Kidney (tissue), 14 donors: ENCODE results near the gene VSTM2L. TPM values are rescaled to one million over a fixed set of nuclear protein-coding genes. Genes with fewer than 3 reads are reported as not detected.

Experiments used
- DNase-seq, 5 donors: peaks; one replicate each; pipeline ENCODE4 v3.0.0-alpha.2; 2013 to 2020
- FAIRE-seq: peaks from 2 replicates; lab custom pipeline; 2012; peaks lifted over from hg19 to GRCh38; lab: Jason Lieb, UNC
- H3K27ac ChIP-seq, 2 donors: one replicate each; pipeline ENCODE4 v1.7.0; 2013; ENCODE audit warnings: low read depth in 2 of 2, low read length in 2 of 2, inconsistent platforms in 1 of 2
- H3K27me3 ChIP-seq: one replicate; pipeline ENCODE4 v1.7.1; 2013; ENCODE audit warnings: low read length, inconsistent platforms; ENCODE audit not compliant: control insufficient read depth, insufficient read depth
- H3K36me3 ChIP-seq, 3 donors: one replicate each; pipeline versions ENCODE4 v1.7.0 to v1.7.1; 2013; ENCODE audit warnings: low read length in 3 of 3, control low read depth in 1 of 3, inconsistent platforms in 1 of 3; ENCODE audit not compliant: insufficient read depth in 3 of 3, control insufficient read depth in 2 of 3
- H3K4me1 ChIP-seq, 3 donors: one replicate each; pipeline versions ENCODE4 v1.7.0 to v1.7.1; 2013; ENCODE audit warnings: low read length in 3 of 3, inconsistent platforms in 1 of 3, low read depth in 1 of 3; ENCODE audit not compliant: control insufficient read depth in 2 of 3, insufficient read depth in 2 of 3
- H3K4me3 ChIP-seq, 3 donors: one replicate each; pipeline versions ENCODE4 v1.7.0 to v1.8.1; 2013; ENCODE audit warnings: low read length in 3 of 3, control low read depth in 1 of 3, inconsistent platforms in 1 of 3
- H3K9ac ChIP-seq, 3 donors: one replicate each; pipeline versions ENCODE4 v1.7.0 to v1.7.1; 2013; ENCODE audit warnings: low read length in 3 of 3, control low read depth in 1 of 3, inconsistent platforms in 1 of 3
- H3K9me3 ChIP-seq, 3 donors: one replicate each; pipeline versions ENCODE4 v1.7.0 to v1.7.1; 2013; ENCODE audit warnings: low read length in 3 of 3, control low read depth in 1 of 3, inconsistent platforms in 1 of 3; ENCODE audit not compliant: control insufficient read depth in 2 of 3, insufficient read depth in 1 of 3
- intact Hi-C: fragments of 100-400 bp; cut with DNase I; formaldehyde crosslinking; loops from one replicate; pipeline ENCODE4 v1.11.1; 2022
- polyA plus RNA-seq: library from polyadenylated mRNA; stranded (reverse); fragments of 350-450 nt; fragmentation: Illumina TruSeq; extraction: RNeasy Lipid Tissue Mini Kit (QIAGEN cat#74804); gene quantifications from one replicate; pipeline ENCODE4 v1.2.3, GENCODE V29; 2014; ENCODE audit warnings: low read depth, low replicate concordance; ENCODE audit not compliant: insufficient read depth
- total RNA-seq: library from RNA; stranded (reverse); fragmentation: NEBNext Ultra II Directional; extraction: Animal tissue kit (Norgen Biotek cat#: 25700); gene quantifications from one replicate; pipeline ENCODE4 v1.2.1, GENCODE V29; 2021
- TF ChIP-seq, protein P1 (sequence below): IDR thresholded peaks from 3 replicates; pipeline ENCODE4 v1.5.1; 2012; ENCODE audit warnings: mild to moderate bottlenecking, moderate library complexity, borderline replicate concordance; ENCODE audit not compliant: insufficient read depth; ENCODE audit errors: extremely low read depth
- donor health status: control.
- donor health status: control.
- donor health status: control.
- donor health status: control.
- donor health status: control.
- donor health status: DM: yes; HTN: yes; CAD: no.
- donor health status: Normal renal cell carcinoma (clear cell type).

VSTM2L gene
- total and polyA plus RNA-seq, 2 donors from 2014 or later, result 2.8 to 4.1 TPM

DNA sequence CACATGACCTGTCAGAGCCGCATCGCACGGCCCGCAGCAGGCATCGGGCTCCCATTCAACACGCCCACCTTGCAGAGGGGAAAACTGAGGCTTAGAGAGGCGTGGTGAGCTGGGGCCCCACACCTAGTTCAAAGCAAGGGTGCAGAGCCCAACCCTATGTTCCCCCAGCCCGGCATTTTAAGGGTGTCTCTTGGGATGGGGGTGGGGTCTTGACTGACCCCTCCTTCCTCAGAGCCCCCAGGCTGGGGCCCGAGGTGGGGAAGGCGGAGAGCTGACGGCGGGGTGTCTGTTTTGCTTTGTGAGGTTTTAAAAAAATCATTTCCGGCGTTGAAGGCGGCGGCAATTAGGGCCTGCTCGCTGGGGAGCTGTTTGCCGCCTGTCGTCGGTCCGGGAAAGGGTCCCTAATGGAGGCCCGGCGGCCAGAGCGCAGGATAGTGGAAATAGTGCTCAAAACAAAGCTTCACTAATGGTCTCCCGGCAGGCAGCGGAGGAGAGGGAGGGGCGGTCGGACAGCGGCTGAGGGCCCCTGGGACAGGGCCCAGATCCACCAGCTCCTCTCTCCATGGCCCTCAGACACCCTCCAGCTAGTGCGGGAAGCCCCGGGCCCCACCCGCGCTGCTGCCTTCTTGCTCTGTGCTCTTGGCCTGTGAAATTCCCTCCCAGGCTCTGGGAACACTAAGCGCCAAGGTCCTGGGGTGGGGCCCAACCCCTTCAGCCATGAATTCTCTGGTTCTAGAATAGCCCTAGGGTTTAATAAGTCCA lies 11.9 kb downstream of the VSTM2L start:
- H3K27me3 ChIP-seq, result peaks cover 5% of the 10 kb centered on the region
- DNase-seq, result peak in 4 of 5 donors; percentile 61 to 83 (median 74)
- H3K36me3 ChIP-seq, result no peaks in the 10 kb centered on the region
- H3K4me3 ChIP-seq, result peak overlapping the region in 2 of 3 donors; percentile 18 to 29
- no peaks in the 10 kb centered on the region for H3K9me3 ChIP-seq
- TF ChIP-seq, protein P1, sequence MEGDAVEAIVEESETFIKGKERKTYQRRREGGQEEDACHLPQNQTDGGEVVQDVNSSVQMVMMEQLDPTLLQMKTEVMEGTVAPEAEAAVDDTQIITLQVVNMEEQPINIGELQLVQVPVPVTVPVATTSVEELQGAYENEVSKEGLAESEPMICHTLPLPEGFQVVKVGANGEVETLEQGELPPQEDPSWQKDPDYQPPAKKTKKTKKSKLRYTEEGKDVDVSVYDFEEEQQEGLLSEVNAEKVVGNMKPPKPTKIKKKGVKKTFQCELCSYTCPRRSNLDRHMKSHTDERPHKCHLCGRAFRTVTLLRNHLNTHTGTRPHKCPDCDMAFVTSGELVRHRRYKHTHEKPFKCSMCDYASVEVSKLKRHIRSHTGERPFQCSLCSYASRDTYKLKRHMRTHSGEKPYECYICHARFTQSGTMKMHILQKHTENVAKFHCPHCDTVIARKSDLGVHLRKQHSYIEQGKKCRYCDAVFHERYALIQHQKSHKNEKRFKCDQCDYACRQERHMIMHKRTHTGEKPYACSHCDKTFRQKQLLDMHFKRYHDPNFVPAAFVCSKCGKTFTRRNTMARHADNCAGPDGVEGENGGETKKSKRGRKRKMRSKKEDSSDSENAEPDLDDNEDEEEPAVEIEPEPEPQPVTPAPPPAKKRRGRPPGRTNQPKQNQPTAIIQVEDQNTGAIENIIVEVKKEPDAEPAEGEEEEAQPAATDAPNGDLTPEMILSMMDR, result no peak
- no peak overlapping the region for H3K27ac ChIP-seq
- intact Hi-C loops, result no loop called here
- H3K9ac ChIP-seq, result peak overlapping the region in 1 of 3 donors; percentile 26
- H3K4me1 ChIP-seq, result peaks cover 0 to 3% (median 0%) of the 10 kb centered on the region in 3 donors
- FAIRE-seq, result no peak

DNA sequence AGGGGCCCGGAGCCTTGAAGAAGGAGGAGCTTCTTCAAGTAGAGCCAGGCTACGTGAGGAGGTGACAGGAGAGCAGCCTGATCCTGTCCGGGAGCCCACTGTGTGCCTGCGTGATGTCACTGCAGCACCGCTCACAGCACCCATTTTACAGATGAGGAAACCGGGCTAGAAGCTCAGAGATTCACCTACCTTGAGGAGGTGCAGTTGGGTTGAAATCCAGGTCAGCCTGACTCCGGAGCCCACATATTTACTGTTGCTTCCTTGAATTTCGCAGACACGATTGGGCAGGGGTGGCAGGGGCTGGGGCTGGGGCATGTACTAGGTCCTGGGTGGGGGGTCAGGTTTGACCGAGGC lies 12.5 kb downstream of the VSTM2L start:
- TF ChIP-seq, protein P1, result no peak
- Histone ChIP-seq H3K9me3 (no peaks in the 10 kb centered on the region), H3K27me3 (peaks cover 5% of the 10 kb centered on the region), H3K4me3 (no peak overlapping the region), H3K9ac (no peak overlapping the region), H3K4me1 (peaks cover 0 to 3% (median 0%) of the 10 kb centered on the region in 3 donors), H3K36me3 (no peaks in the 10 kb centered on the region), H3K27ac (no peak overlapping the region)
- DNase-seq, result no peak
- no peak for FAIRE-seq
- intact Hi-C loops, result no loop called here

DNA sequence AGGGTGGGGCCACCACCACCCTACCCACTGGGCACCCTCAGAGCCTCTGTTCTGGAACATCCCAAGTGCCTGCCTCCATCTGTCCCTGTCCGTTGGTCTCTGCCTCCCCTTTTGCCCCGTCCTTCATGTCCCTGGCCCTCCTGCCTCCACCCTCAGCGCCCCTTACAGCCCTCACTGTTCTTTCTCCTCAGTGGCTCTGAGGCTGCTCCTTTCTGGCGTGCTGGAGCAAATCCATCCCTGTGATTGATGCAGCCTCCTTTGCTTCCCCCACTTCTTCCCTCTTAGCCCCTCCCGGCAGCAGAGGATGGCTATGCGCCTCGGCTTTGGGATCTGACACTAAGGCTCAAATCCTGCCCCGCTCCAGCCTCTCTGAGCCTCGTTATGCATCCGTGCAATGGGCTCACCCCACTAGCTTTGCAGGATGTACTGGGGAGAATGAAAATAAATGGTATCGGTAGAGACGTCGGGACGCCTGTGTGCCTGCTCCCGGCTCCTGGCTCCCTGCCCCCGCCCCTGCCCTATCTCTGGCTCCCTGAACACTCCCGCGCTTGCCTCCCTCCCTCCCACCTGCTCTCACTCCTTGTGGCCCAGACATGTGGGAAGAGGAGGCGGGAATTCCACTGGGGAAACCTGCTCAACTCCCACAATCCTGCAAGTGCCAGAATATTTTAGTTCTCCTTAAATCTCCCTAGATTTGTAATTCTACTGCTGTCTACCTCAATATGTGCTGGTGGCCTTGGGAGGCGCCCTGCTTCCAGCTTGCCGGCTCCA lies 13.1 kb downstream of the VSTM2L start:
- H3K27ac ChIP-seq, result no peak overlapping the region
- TF ChIP-seq, protein P1, result no peak
- FAIRE-seq (no peak), DNase-seq (peak in 3 of 5 donors; percentile 37 to 65 (median 41))
- peaks cover 5% of the 10 kb centered on the region for H3K27me3 ChIP-seq
- H3K9me3 ChIP-seq, result no peaks in the 10 kb centered on the region
- H3K4me3 ChIP-seq, result no peak overlapping the region
- H3K36me3 ChIP-seq, result no peaks in the 10 kb centered on the region
- no peak overlapping the region for H3K9ac ChIP-seq
- intact Hi-C loops, result no loop called here
- peaks cover 0 to 3% (median 0%) of the 10 kb centered on the region in 3 donors for H3K4me1 ChIP-seq
